22Rv1 (cell line): ENCODE results near the gene IPO5.

Experiments used
- CTCF ChIP-seq: fragments of 450-650 bp; IDR thresholded peaks from 2 replicates; pipeline ENCODE4 v1.5.1; 2017; ENCODE audit warnings: mild to moderate bottlenecking
- ZFX ChIP-seq: fragments of 450-650 bp; IDR thresholded peaks from 2 replicates; pipeline ENCODE4 v1.6.1; 2017; ENCODE audit warnings: antibody characterized with exemption, borderline replicate concordance

GRCh38 chr13:98041081-98041820 is 87.8 kb downstream of the IPO5 start:
- TF ChIP-seq CTCF (no peak), ZFX (no peak)
